Lung (tissue), 12 donors: ENCODE measurements around the gene FOXP1. TPM values are rescaled to one million over a fixed set of nuclear protein-coding genes. Genes with fewer than 3 reads are reported as not detected.

ENCODE experiments used
- ATAC-seq: fragments of 200-7000 bp; cut with Tn5 transposase; one replicate; pipeline ENCODE4 v1.9.1; 2020; ENCODE audit warnings: moderate number of reproducible peaks; ENCODE audit not compliant: insufficient read depth, low FRiP score
- DNase-seq, 3 donors: peaks; one replicate each; pipeline ENCODE4 v3.0.0-alpha.2; 2013 to 2017
- H3K27ac ChIP-seq, 2 donors: one replicate each; pipeline ENCODE4 v1.5.1; 2013; ENCODE audit warnings: mild to moderate bottlenecking in 2 of 2, moderate library complexity in 2 of 2, control low read depth in 1 of 2, inconsistent platforms in 1 of 2, low read depth in 1 of 2, low read length in 1 of 2
- H3K27me3 ChIP-seq, 3 donors: one replicate each; pipeline ENCODE4 v1.5.1; 2013; ENCODE audit warnings: low read length in 2 of 3; ENCODE audit not compliant: control insufficient read depth in 3 of 3, insufficient read depth in 3 of 3
- H3K36me3 ChIP-seq, 4 donors: one replicate each; pipeline ENCODE4 v1.5.1; 2013; ENCODE audit warnings: low read length in 4 of 4, mild to moderate bottlenecking in 1 of 4, moderate library complexity in 1 of 4; ENCODE audit not compliant: control insufficient read depth in 4 of 4, insufficient read depth in 4 of 4
- H3K4me1 ChIP-seq, 5 donors: one replicate each; pipeline ENCODE4 v1.5.1; 2013; ENCODE audit warnings: low read length in 5 of 5, mild to moderate bottlenecking in 2 of 5, moderate library complexity in 1 of 5; ENCODE audit not compliant: control insufficient read depth in 5 of 5, insufficient read depth in 5 of 5
- H3K4me3 ChIP-seq: one replicate; pipeline ENCODE4 v1.5.1; 2013; ENCODE audit warnings: mild to moderate bottlenecking, control low read depth, moderate library complexity
- H3K9ac ChIP-seq, 2 donors: one replicate each; pipeline ENCODE4 v1.5.1; 2013; ENCODE audit warnings: low read length in 2 of 2, control low read depth in 1 of 2; ENCODE audit not compliant: insufficient read depth in 1 of 2
- H3K9me3 ChIP-seq, 4 donors: one replicate each; pipeline ENCODE4 v1.5.1; 2013; ENCODE audit warnings: low read length in 3 of 4, mild to moderate bottlenecking in 1 of 4, moderate library complexity in 1 of 4; ENCODE audit not compliant: control insufficient read depth in 4 of 4, insufficient read depth in 3 of 4
- WGBS, 2 donors: extraction: QIAGEN DNeasy Blood & Tissue Kit; methylation state at CpG; one replicate each; pipeline ENCODE4 v1.1.7; 2013; 5-methylcytosine and 5-hydroxymethylcytosine counted together
- polyA plus RNA-seq, 2 donors: library from polyadenylated mRNA; stranded (reverse); fragments of 200-250 nt; gene quantifications; one replicate each; pipeline ENCODE4 v1.2.1, GENCODE V29; 2013
- total RNA-seq, 2 donors: library from RNA; depleted of rRNA in 1 of 2; stranded (reverse); fragments of >200 nt in 1 of 2; gene quantifications; one replicate each; pipeline ENCODE4 v1.2.1, GENCODE V29; 2014 to 2021
- TF ChIP-seq, protein P1 (sequence below): IDR thresholded peaks from 2 replicates; pipeline ENCODE4 v1.5.1; 2012; ENCODE audit warnings: mild to moderate bottlenecking; ENCODE audit errors: control extremely low read depth, extremely low read depth
- donor health status: control.
- donor health status: control.
- donor health status: Bipolar disorder and iron deficiency.
- donor health status: healthy.
- donor health status: DM: yes; HTN: yes; CAD: no.

Gene FOXP1
- total and polyA plus RNA-seq, 4 donors = 13.8 to 287 (median 73.9) TPM

- 99 to 100% methylated on average over 1 of the region's 1 CpG for WGBS, 2 donors
- Histone ChIP-seq H3K4me3 (no peak overlapping the region), H3K9me3 (no peaks in the 10 kb centered on the region), H3K27me3 (no peaks in the 10 kb centered on the region), H3K4me1 (no peaks in the 10 kb centered on the region), H3K36me3 (no peaks in the 10 kb centered on the region), H3K27ac (no peak overlapping the region), H3K9ac (no peak overlapping the region)
- ATAC-seq (no peak), DNase-seq (no peak)
- TF ChIP-seq, protein P1, sequence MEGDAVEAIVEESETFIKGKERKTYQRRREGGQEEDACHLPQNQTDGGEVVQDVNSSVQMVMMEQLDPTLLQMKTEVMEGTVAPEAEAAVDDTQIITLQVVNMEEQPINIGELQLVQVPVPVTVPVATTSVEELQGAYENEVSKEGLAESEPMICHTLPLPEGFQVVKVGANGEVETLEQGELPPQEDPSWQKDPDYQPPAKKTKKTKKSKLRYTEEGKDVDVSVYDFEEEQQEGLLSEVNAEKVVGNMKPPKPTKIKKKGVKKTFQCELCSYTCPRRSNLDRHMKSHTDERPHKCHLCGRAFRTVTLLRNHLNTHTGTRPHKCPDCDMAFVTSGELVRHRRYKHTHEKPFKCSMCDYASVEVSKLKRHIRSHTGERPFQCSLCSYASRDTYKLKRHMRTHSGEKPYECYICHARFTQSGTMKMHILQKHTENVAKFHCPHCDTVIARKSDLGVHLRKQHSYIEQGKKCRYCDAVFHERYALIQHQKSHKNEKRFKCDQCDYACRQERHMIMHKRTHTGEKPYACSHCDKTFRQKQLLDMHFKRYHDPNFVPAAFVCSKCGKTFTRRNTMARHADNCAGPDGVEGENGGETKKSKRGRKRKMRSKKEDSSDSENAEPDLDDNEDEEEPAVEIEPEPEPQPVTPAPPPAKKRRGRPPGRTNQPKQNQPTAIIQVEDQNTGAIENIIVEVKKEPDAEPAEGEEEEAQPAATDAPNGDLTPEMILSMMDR = no peak
These were observed 253.0 kb downstream of the FOXP1 start for GRCh38 chr3:71330505-71330904.

DNA sequence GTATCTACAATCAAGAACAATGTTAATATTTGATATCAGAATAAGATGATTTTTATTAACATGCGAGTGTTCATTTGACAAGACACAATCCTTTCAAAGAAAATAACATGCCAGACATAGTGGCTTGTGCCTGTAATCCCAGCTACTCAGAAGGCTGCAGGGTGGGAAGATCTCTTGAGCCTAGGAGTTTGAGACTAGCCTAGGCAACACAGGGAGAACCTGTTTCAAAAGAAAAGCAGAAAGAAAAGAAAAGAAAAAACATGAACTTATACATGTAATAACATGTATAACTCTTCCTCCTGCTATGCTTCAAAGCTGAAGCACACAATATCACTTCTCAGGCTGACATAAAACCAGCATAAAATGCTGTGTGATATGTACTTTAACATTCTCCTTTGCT, 253.7 kb downstream of the FOXP1 start:
- no peaks in the 10 kb centered on the region for H3K4me1 ChIP-seq
- WGBS, 2 donors = 95 to 97% methylated on average over 1 of the region's 1 CpG
- TF ChIP-seq, protein P1 = no peak

GRCh38 chr3:71328926-71329325, 254.6 kb downstream of the FOXP1 start:
- ATAC-seq (no peak), DNase-seq (no peak)
- no peak overlapping the region for H3K4me3 ChIP-seq
- no peak overlapping the region for H3K27ac ChIP-seq
- H3K9ac ChIP-seq = no peak overlapping the region
- H3K9me3 ChIP-seq = no peaks in the 10 kb centered on the region
- H3K27me3 ChIP-seq = no peaks in the 10 kb centered on the region
- TF ChIP-seq, protein P1 = no peak
- no peaks in the 10 kb centered on the region for H3K36me3 ChIP-seq
- WGBS, 2 donors = 98 to 99% methylated on average over 7 to 8 of the region's 8 CpGs
- H3K4me1 ChIP-seq = no peaks in the 10 kb centered on the region

More for the DNA sequence above, 253.7 kb downstream of the FOXP1 start:
- H3K9me3 ChIP-seq = no peaks in the 10 kb centered on the region
- no peak overlapping the region for H3K4me3 ChIP-seq
- H3K27ac ChIP-seq = no peak overlapping the region
- no peak overlapping the region for H3K9ac ChIP-seq
- no peak for DNase-seq
- no peaks in the 10 kb centered on the region for H3K27me3 ChIP-seq
- H3K36me3 ChIP-seq = no peaks in the 10 kb centered on the region
- ATAC-seq = no peak

DNA sequence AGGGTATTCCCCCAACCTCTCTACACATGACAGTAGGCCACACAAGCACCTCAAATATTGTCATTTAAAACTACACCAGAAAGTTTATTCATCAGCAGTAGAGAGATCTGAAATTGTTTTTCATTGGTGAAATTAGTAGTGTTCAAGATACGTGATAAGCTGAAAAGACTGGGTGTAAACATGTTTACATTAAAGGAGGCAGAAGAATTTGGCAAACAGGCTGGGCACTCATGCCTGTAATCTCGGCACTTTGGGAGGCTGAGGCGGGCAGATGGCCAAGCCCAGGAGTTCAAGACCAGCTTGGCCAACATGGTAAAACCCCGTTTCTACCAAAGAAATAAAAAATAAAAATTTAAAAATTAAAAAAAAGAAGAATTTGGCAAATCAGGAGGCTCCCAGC, 255.6 kb downstream of the FOXP1 start:
- TF ChIP-seq, protein P1 = no peak
- no peak overlapping the region for H3K9ac ChIP-seq
- H3K36me3 ChIP-seq = no peaks in the 10 kb centered on the region
- 75 to 94% methylated on average over 4 of the region's 4 CpGs for WGBS, 2 donors
- H3K4me3 ChIP-seq = no peak overlapping the region
- no peak for DNase-seq
- no peaks in the 10 kb centered on the region for H3K9me3 ChIP-seq
- ATAC-seq = no peak
- no peak overlapping the region for H3K27ac ChIP-seq
- H3K27me3 ChIP-seq = no peaks in the 10 kb centered on the region
- no peaks in the 10 kb centered on the region for H3K4me1 ChIP-seq
